Mesenchymal stem cell (in vitro differentiated cells and primary cell): Measurements from ENCODE around the gene PRKCD.

Experiments used
- DNase-seq: peaks from one replicate; pipeline ENCODE4 v3.0.0-alpha.2; 2013
- H2AFZ ChIP-seq: one replicate; pipeline ENCODE4 v1.6.1; 2013; ENCODE audit warnings: low read depth, mild to moderate bottlenecking, control low read depth, inconsistent platforms, low read length, moderate library complexity
- H2AK5ac ChIP-seq: 2 replicates; pipeline ENCODE4 v1.6.1; 2013; ENCODE audit warnings: low read length, moderate library complexity, mild to moderate bottlenecking, inconsistent platforms; ENCODE audit not compliant: severe bottlenecking
- H2BK120ac ChIP-seq: one replicate; pipeline ENCODE4 v1.6.1; 2013; ENCODE audit warnings: low read depth, mild to moderate bottlenecking, inconsistent platforms, low read length, moderate library complexity
- H2BK12ac ChIP-seq, 2 experiments: one replicate each; pipeline ENCODE4 v1.6.1; 2013; ENCODE audit warnings: inconsistent platforms in 2 of 2, low read length in 2 of 2, mild to moderate bottlenecking in 2 of 2, moderate library complexity in 2 of 2, control low read depth in 1 of 2
- H2BK15ac ChIP-seq: one replicate; pipeline ENCODE4 v1.6.1; 2013; ENCODE audit warnings: mild to moderate bottlenecking, low read depth, inconsistent platforms; ENCODE audit not compliant: poor library complexity, severe bottlenecking
- H2BK5ac ChIP-seq: 2 replicates; pipeline ENCODE4 v1.6.1; 2013; ENCODE audit warnings: low read depth, mild to moderate bottlenecking, low read length, control low read depth, inconsistent platforms; ENCODE audit not compliant: poor library complexity, severe bottlenecking
- H3K14ac ChIP-seq, 2 experiments: one replicate each; pipeline ENCODE4 v1.6.1; 2013; ENCODE audit warnings: inconsistent platforms in 2 of 2, low read length in 2 of 2, control low read depth in 1 of 2, mild to moderate bottlenecking in 1 of 2, moderate library complexity in 1 of 2
- H3K18ac ChIP-seq, 2 experiments: one replicate each; pipeline ENCODE4 v1.6.1; 2013; ENCODE audit warnings: inconsistent platforms in 2 of 2, low read length in 2 of 2, control low read depth in 1 of 2, low read depth in 1 of 2, mild to moderate bottlenecking in 1 of 2
- H3K23ac ChIP-seq, 2 experiments: one replicate each; pipeline ENCODE4 v1.6.1; 2013; ENCODE audit warnings: inconsistent platforms in 2 of 2, low read length in 2 of 2, mild to moderate bottlenecking in 2 of 2, moderate library complexity in 2 of 2, control low read depth in 1 of 2
- H3K27ac ChIP-seq: 2 replicates; pipeline ENCODE4 v1.5.1; 2013; ENCODE audit warnings: mild to moderate bottlenecking, moderate library complexity, low read length, control low read depth, inconsistent platforms; ENCODE audit not compliant: poor library complexity, severe bottlenecking
- H3K27me3 ChIP-seq, 2 experiments: 2 replicates each; pipeline versions ENCODE4 v1.6.1 to v1.7.0; 2013; ENCODE audit warnings: low read length in 2 of 2, mild to moderate bottlenecking in 2 of 2, moderate library complexity in 2 of 2, control low read depth in 1 of 2, inconsistent platforms in 1 of 2; ENCODE audit not compliant: control insufficient read depth in 1 of 2, insufficient read depth in 1 of 2
- H3K36me3 ChIP-seq, 2 experiments: 2 replicates each; pipeline versions ENCODE4 v1.6.1 to v1.7.0; 2013; ENCODE audit warnings: low read length in 2 of 2, control low read depth in 1 of 2, inconsistent platforms in 1 of 2, low read depth in 1 of 2, mild to moderate bottlenecking in 1 of 2; ENCODE audit not compliant: insufficient read depth in 2 of 2, control insufficient read depth in 1 of 2
- H3K4ac ChIP-seq, 2 experiments: one replicate each; pipeline ENCODE4 v1.6.1; 2013; ENCODE audit warnings: inconsistent platforms in 2 of 2, low read length in 2 of 2, mild to moderate bottlenecking in 2 of 2, moderate library complexity in 2 of 2, control low read depth in 1 of 2, low read depth in 1 of 2
- H3K4me1 ChIP-seq: 2 replicates; pipeline ENCODE4 v1.6.1; 2013; ENCODE audit warnings: low read depth, low read length, control low read depth; ENCODE audit not compliant: control insufficient read depth, insufficient read depth
- H3K4me2 ChIP-seq: 2 replicates; pipeline ENCODE4 v1.6.1; 2013; ENCODE audit warnings: low read length, mild to moderate bottlenecking, inconsistent platforms; ENCODE audit not compliant: poor library complexity, severe bottlenecking
- H3K4me3 ChIP-seq, 2 experiments: 2 replicates each; pipeline versions ENCODE4 v1.5.1 to v1.7.0; 2013; ENCODE audit warnings: low read length in 2 of 2, mild to moderate bottlenecking in 2 of 2, control low read depth in 1 of 2, low read depth in 1 of 2; ENCODE audit not compliant: insufficient read depth in 1 of 2
- H3K79me1 ChIP-seq: replicated peaks from 2 replicates; pipeline ENCODE4 v1.6.1; 2013; ENCODE audit warnings: mild to moderate bottlenecking, control low read depth, low read length, inconsistent platforms; ENCODE audit not compliant: poor library complexity, severe bottlenecking
- H3K9ac ChIP-seq: 2 replicates; pipeline ENCODE4 v1.7.0; 2013; ENCODE audit warnings: mild to moderate bottlenecking, low read length, moderate library complexity
- H3K9me3 ChIP-seq: 2 replicates; pipeline ENCODE4 v1.7.0; 2013; ENCODE audit warnings: mild to moderate bottlenecking, low read length; ENCODE audit not compliant: control insufficient read depth
- H4K8ac ChIP-seq: one replicate; pipeline ENCODE4 v1.6.1; 2013; ENCODE audit warnings: inconsistent platforms, mild to moderate bottlenecking, low read length, moderate library complexity
- H4K91ac ChIP-seq: one replicate; pipeline ENCODE4 v1.6.1; 2013; ENCODE audit warnings: mild to moderate bottlenecking, low read length, inconsistent platforms
- WGBS: methylation state at CpG from one replicate; pipeline ENCODE4 v1.1.7; 2013; ENCODE audit warnings: mixed read lengths; 5-methylcytosine and 5-hydroxymethylcytosine counted together

Gene PRKCD

DNA sequence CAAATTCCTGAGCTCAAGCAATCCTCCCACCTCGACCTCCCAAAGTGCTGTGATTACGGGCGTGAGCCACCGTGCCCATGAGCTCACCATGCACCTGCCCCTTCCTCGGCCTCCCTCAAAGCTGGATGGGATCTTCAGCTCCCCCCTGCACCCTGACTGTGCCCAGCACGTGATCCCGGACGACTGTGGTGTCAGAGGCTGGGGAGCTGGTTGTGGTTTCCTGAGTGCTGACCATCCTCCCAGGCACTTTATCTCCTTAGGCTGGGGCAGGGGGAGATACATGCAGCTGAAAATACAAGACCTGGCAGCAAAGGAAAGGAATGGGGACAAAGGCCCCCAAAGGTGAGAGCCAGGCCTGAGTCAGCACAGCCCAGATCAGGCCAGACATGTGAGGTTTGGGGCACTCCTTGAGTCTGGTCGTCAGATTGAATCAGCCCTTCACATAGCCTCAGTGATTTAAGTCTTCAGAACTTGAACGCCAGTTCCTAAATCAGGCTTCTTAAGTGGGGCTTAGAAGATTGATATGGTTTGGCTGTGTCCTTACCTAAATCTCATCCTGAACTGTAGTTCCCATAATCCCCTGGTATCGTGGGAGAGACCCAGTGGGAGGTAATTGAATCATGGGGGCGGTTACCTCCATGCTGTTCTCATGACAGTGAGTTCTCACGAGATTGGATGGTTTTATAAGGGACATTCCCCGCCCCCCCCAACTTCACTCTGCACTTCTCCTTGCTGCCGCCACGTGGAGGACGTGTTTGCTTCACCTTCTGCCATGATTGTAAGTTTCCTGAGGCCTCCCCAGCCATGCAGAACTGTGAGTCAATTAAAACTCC, 35.8 kb downstream of the PRKCD start:
- Histone ChIP-seq H4K8ac (peak overlapping the region; percentile 21), H2AFZ (no peak overlapping the region), H3K14ac (peak overlapping the region in 1 of 2 experiments; percentile 81), H3K9ac (peak overlapping the region; percentile 51), H3K27me3 (no peaks in the 10 kb centered on the region), H2BK120ac (no peak overlapping the region), H3K4me3 (no peak overlapping the region), H2BK5ac (no peak overlapping the region), H3K27ac (no peak overlapping the region), H3K36me3 (peaks cover 0 to 11% of the 10 kb centered on the region in 2 experiments), H2BK12ac (peak overlapping the region in 1 of 2 experiments; percentile 10), H3K4me2 (no peak overlapping the region), H3K4ac (peak overlapping the region in 1 of 2 experiments; percentile 32), H3K79me1 (no peaks in the 10 kb centered on the region), H3K9me3 (no peaks in the 10 kb centered on the region), H4K91ac (peak overlapping the region; percentile 36), H2AK5ac (no peak overlapping the region), H2BK15ac (no peak overlapping the region), H3K18ac (peak overlapping the region in 1 of 2 experiments; percentile 74), H3K4me1 (peaks cover 26% of the 10 kb centered on the region), H3K23ac (no peak overlapping the region)
- 55% methylated on average over 16 of the region's 17 CpGs for WGBS
- DNase-seq: peak; percentile 75

DNA sequence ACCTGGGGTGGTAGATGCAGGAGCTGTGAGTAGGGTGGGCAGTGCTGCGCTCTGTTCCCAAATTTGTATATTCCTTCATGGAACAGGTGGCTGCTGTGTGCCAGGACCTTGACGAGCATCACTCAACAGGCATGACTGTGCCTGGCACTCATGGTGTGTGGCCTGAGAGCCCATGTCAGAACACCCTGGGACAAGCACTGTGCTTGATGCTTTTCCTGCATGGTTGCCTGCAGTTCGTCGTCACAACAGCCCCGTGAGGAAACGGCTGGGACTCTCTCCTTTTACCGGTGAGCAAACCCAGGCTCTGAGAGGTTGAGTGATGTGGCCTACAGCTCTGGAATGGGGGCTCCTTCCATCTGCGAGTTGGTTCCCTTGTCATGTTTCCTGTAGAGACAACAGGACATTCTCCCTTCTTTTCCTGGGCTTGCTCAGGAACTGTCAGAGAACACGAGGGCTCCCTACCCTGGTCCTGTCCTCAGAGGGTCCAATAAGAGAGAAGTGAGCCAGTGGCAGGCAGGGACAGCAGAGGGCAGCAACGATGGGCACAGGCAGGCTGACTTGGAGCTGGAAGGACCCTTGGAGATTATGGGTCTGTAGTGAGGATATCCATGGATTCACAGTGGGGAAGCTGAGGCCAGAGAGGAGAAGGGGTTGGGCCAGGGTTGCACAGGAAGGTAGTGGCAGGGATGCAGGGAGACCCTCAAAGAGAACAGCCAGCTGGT, 37.4 kb downstream of the PRKCD start:
- Histone ChIP-seq H3K79me1 (no peaks in the 10 kb centered on the region), H3K4me2 (no peak overlapping the region), H2AK5ac (no peak overlapping the region), H4K91ac (no peak overlapping the region), H3K9me3 (no peaks in the 10 kb centered on the region), H2BK15ac (no peak overlapping the region), H2BK5ac (no peak overlapping the region), H3K18ac (no peak overlapping the region), H2BK12ac (no peak overlapping the region), H2BK120ac (no peak overlapping the region), H3K36me3 (peaks cover 0 to 3% of the 10 kb centered on the region in 2 experiments), H3K4me3 (no peak overlapping the region), H3K4ac (no peak overlapping the region), H3K23ac (no peak overlapping the region), H2AFZ (no peak overlapping the region), H3K27ac (no peak overlapping the region), H3K4me1 (peaks cover 24% of the 10 kb centered on the region), H3K27me3 (no peaks in the 10 kb centered on the region), H3K9ac (no peak overlapping the region), H3K14ac (no peak overlapping the region), H4K8ac (no peak overlapping the region)
- WGBS: 66% methylated on average over 10 of the region's 10 CpGs
- DNase-seq: no peak

DNA sequence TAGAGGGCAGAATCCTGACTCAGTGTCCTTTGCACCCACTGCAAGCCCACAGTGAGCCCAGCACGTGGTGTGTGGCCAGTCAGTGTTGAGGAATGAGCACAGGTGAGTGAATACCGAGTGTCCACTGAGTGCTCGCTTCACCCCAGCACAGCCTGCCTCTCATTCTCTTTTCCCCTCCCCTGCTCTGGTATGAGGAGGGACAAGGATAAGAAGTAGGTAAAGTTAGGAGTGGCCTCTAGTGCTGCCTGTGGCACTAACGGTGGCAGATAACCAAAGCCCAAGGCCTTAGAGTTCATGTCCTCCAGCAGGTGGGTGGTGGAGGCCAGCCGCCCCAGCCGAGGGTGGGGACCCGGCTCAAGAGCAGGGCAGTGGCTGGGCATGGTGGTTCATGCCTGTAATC, 38.0 kb downstream of the PRKCD start:
- H2BK12ac ChIP-seq: no peak overlapping the region
- peaks cover 19% of the 10 kb centered on the region for H3K4me1 ChIP-seq
- no peak overlapping the region for H2BK15ac ChIP-seq
- H3K9me3 ChIP-seq: no peaks in the 10 kb centered on the region
- no peaks in the 10 kb centered on the region for H3K27me3 ChIP-seq
- no peak overlapping the region for H3K18ac ChIP-seq
- H3K36me3 ChIP-seq: no peaks in the 10 kb centered on the region
- no peaks in the 10 kb centered on the region for H3K79me1 ChIP-seq
- H2AK5ac ChIP-seq: no peak overlapping the region
- H2BK5ac ChIP-seq: no peak overlapping the region
- no peak for DNase-seq
- H2BK120ac ChIP-seq: no peak overlapping the region
- no peak overlapping the region for H3K4me3 ChIP-seq
- H3K27ac ChIP-seq: no peak overlapping the region
- no peak overlapping the region for H3K23ac ChIP-seq
- no peak overlapping the region for H3K9ac ChIP-seq
- no peak overlapping the region for H4K8ac ChIP-seq
- no peak overlapping the region for H3K4ac ChIP-seq
- H4K91ac ChIP-seq: no peak overlapping the region
- no peak overlapping the region for H3K14ac ChIP-seq
- no peak overlapping the region for H3K4me2 ChIP-seq
- WGBS: 78% methylated on average over 5 of the region's 7 CpGs
- no peak overlapping the region for H2AFZ ChIP-seq

DNA sequence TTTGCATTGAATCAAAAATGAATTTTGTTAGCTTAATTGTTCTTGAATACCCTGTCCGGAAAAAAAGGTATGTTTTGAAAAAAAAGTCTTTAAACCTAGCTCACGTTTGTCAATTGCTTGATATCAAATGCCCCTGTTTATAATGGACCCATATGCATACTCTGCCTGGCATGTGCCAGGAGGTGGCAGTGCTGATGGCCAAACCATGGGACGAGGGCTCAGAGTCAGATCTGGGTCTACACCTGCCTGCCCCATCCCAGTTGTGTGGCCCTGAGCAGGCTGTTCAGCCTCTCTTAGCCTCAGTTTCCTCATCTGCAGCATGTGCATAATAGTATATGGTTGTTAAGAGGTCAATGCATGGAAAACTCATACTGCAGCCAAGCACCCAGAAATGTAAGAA, 38.8 kb downstream of the PRKCD start:
- no peak overlapping the region for H3K4me3 ChIP-seq
- no peak for DNase-seq
- H3K27ac ChIP-seq: no peak overlapping the region
- H3K4ac ChIP-seq: no peak overlapping the region
- H3K4me2 ChIP-seq: no peak overlapping the region
- no peaks in the 10 kb centered on the region for H3K79me1 ChIP-seq
- H3K27me3 ChIP-seq: no peaks in the 10 kb centered on the region
- no peak overlapping the region for H4K91ac ChIP-seq
- no peak overlapping the region for H2BK5ac ChIP-seq
- no peak overlapping the region for H2AK5ac ChIP-seq
- H3K9ac ChIP-seq: no peak overlapping the region
- no peak overlapping the region for H3K18ac ChIP-seq
- H3K14ac ChIP-seq: no peak overlapping the region
- H4K8ac ChIP-seq: no peak overlapping the region
- no peak overlapping the region for H2BK15ac ChIP-seq
- 90% methylated on average over 3 of the region's 3 CpGs for WGBS
- no peaks in the 10 kb centered on the region for H3K9me3 ChIP-seq
- H3K4me1 ChIP-seq: peaks cover 11% of the 10 kb centered on the region
- no peak overlapping the region for H2BK120ac ChIP-seq
- no peaks in the 10 kb centered on the region for H3K36me3 ChIP-seq
- no peak overlapping the region for H3K23ac ChIP-seq
- H2AFZ ChIP-seq: no peak overlapping the region
- no peak overlapping the region for H2BK12ac ChIP-seq
